Stimulated activated CD4-positive, alpha-beta T cell treated with anti-CD3 and anti-CD28 coated beads, TNF-alpha, amount 100 ng/mL, for 48 hours (primary cell): ENCODE results near the gene VPREB3.
A peak's percentile ranks its signal among the peaks of the same experiment; 100 is the strongest.

ENCODE experiments used
- DNase-seq, 3 donors: peaks; one replicate each; pipeline ENCODE4 v3.0.0-alpha.2; 2020; ENCODE audit warnings: low read depth in 3 of 3

VPREB3 gene

DNA sequence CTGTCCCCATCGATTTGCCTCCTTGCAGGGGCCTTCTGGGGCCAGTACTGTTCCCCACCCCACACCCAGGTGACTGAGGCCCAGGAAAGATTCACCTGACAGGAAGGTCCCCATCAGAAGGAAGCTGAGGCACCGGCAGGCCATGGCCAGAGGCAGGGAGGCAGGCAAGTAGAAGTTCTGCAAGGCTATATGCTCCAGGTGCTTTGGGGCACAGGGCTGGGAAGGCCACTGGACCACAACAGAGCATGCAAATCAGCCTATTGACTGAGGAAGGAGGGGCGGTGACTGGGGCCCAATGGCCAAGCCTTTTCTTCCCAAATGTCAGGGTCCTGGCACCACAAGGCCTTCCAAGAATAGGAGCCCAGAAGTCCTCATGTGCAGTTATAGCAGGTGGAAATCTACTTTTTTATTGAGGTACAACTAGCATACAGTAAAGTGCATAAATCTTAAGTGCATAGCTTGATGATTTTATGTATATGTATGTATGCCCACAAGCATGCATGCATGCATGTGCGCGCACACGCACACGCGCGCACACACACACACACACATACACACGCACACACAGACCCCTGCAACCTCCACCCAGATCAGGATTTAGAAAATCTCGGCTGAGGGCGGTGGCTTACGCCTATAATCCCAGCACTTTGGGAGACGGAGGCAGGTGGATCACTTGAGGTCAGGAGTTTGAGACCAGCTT lies at the start of gene VPREB3:
VPREB3 (minus strand) TSS at position 206 of the 700 bp plus-strand sequence; CDS start at position 144, 62 bp downstream.
- no peak for DNase-seq

- no peak for DNase-seq
Observed at GRCh38 chr22:23803001-23803819, 49.0 kb upstream of the VPREB3 start.

DNA sequence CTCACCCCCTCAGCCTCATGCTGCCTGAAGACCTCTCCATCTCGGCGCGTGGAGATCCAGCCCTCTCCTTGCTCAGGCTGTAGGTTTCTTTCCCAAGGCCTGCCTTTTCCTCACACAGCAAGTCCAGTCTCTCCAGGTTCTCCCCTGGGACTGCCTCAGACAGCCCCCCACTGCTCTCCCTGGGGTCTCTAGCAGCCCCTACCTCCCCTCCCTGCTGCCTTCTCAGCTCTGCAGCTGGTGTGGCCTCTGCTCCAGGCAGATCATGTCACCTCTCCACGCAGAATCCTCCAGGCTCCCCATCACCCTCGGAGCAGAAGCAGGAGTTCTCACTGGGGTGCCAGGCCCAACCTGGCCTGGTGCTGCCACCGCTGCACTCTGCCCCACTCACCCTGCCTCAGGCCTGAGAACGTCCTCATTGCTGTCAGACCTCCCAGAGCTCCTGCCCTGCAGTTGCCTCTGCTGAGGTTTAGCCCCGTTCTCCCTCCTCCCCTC lies 47.7 kb upstream of the VPREB3 start:
- DNase-seq, result no peak

DNA sequence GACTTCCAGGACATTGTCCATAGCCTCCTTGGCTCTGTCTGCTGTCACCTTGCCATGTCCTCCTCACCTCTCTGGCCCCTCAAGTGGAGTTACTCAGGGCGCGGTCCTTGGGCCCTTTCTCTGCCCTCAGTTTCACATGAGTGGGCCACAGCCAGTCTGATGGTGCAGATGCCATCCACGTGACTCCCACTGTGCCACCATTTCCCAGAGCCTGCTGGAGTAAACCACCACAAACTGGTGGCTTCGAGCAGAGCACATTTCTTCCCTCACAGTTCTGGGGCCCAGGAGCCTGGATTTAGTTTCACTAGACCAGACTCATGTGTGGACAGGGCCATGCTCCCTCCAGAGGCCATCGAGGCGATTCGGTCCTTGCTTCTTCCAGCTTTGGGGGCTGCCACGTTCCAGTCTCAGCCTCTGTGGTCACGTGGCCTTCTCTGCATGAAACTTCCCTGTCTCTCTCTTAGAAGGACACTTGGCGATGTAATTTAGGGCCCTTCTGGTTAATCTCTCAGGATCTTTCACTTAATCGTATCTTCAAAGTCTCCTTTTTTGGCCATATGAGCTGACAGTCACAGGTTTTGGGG lies 47.1 kb upstream of the VPREB3 start:
- no peak for DNase-seq

GRCh38 chr22:23800297-23801237 lies 46.3 kb upstream of the VPREB3 start:
- DNase-seq, result no peak

DNA sequence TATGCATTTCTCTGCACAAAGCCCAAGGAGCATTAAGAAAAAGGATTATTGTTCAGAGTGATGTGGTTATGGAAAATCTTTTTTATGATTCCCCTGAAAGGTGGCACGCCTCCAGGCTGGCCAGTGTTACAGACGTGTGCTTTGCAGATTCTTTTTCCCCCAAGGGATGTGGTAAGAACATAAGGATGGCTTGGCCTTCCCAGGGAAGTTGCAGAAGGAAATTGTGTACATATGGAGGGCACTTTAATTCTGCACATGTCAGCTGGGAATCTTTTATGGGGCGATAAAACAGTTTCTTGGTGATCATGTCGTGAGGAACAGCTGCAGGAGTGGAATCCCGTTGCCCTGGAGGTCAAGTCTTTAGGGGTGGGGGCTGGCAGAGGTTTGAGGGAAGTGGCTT lies 42.2 kb upstream of the VPREB3 start:
- DNase-seq, result no peak

GRCh38 chr22:23793326-23793725 lies 39.1 kb upstream of the VPREB3 start:
- no peak for DNase-seq

DNA sequence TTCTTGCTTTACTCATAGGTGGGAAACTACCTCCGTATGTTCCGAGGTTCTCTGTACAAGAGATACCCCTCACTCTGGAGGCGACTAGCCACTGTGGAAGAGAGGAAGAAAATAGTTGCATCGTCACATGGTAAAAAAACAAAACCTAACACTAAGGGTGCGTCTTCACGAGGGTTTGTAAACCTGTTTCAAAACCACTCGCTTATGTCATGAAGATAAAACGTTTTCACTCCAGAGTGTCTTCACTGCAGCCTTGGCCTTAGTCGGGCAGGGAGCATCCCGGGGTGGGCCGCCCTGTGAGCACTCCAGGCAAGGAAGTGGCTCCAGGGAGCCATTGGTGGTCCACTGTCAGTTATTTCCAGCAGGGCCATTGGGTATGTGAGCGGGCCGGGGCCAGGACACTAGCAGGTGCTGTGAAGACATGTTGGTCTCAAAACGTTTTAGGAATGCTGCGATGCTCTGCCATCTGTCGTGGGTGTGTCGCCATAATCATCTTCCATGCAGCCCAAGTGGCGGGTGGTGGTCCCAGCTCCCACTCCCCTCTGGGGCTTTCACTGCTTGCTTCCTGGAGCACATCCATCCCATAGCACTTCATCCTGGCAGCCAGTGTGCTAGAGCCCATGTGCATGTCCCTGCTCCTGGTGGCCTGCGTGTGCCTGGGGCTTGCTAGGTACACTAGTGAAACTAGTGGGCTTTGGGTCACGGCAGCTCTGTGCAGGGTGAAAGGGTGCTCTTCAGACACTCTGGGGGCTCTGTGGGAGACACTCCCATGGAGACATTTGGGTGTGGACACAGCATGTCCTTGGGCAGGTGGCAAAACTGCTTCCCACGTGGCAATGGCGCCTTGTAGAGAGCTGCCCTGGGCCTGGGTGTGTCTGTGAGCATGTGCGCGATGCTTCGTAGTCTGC lies 37.8 kb upstream of the VPREB3 start:
- no peak for DNase-seq

DNA sequence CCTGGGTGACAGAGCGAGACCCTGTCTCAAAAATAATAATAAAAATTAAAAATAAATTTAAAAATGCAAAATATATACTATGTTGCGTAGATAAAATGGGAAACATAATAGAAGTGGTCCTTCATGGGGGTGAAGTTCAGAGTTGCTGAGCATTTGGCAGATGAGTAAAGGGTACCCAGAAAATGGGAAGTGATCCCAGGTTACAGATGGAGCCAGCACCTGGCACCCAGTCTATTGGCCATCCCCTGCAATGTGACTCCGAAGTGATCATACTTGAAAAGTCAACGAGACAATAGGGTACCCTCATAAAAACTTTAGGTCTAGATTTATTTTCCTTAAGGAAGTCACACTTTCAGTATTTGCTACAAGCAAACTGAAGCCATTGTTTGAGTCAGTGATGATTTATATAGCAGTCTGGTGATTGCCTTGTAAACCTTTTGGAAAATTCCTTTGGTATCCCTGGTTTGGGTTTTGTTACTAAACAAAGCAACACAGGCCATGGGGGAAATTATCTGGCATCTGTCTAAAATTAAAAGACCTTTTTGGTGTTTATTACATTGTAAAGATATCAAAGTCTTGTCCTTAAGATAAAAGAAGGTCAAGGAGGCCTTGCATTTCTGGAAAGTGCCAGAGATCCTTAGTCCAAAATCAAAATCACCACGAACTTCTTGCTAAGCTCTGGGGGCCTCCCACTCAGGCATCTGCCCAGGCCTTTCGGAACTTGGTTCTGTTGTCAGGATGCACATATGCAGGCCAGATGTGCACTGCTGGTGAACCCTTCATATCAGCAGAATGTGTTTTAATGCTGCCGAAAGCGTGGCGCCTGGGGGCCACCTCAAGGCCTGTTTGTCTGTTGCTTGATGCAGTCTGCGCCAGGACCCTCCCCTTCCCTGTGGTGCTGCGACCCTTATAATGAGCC lies 36.9 kb upstream of the VPREB3 start:
- no peak for DNase-seq

- DNase-seq, result no peak
Observed at GRCh38 chr22:23789638-23790037, 35.4 kb upstream of the VPREB3 start.

GRCh38 chr22:23789121-23789520 lies 34.9 kb upstream of the VPREB3 start:
- no peak for DNase-seq

DNA sequence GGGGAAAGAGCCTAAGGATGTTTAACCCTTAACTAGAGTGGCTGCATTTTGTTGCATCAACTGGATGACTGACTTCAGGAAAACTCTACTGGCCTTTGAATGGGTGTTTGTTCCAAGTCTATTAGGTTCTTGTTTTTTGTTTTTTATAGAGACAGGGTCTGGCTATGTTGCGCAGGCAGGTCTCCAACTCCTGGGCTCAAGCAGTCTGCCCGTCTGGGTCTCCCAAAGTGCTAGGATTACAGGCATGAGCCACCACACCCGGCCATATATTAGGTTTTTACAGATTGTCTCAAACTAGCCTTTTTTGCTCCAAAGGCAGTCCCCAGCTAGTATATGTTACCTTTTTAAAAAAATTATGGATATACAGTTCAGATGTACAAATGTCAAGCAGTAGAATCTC lies 33.7 kb upstream of the VPREB3 start:
- no peak for DNase-seq

DNA sequence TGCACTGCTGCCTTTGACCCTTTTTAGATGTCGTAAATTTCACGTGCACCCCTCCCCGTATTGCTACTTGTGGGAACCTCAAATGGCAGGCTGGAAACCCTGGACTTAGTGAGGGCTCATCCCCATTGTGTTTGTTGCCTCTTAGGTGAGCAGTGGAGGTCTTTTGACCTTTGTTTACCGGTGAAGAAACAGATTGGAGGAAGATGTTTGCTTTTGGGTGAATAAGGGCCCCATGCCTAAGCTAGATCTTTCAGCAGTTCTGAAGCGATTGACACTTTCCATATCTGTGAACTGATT lies 33.3 kb upstream of the VPREB3 start:
- DNase-seq, result no peak

DNA sequence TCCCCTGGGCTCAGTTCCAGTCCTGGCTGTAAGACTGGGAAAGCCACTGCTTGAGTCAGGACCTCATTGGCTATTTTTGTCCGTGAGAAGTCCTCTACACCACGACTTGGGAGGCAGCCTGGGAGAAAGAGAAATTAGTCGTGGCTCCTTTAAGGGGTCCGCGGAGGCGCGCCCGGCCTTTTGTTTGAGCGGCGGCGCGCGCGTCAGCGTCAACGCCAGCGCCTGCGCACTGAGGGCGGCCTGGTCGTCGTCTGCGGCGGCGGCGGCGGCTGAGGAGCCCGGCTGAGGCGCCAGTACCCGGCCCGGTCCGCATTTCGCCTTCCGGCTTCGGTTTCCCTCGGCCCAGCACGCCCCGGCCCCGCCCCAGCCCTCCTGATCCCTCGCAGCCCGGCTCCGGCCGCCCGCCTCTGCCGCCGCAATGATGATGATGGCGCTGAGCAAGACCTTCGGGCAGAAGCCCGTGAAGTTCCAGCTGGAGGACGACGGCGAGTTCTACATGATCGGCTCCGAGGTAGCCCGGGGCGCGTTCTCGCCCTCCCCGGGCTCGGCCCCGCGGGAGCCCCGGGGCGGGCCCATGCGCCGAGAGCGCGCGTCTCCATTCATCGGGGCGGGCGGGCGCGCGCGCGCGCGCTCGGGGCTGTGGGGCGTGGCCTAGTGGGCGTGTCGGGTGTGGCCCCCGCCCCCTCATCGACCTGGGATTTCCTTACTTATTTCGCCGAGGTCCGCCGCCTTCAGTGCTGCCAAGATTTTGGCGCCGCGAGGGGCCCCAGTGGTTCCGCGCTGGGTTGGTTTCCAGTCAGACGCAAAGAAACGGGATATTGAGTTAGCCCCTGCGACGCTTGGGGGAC lies 32.8 kb upstream of the VPREB3 start, which contains the start of gene SMARCB1:
SMARCB1 (plus strand) TSS at position 215 of the 848 bp plus-strand sequence; CDS start at position 419, 204 bp downstream.
- peak; percentile 77 to 88 (median 80) for DNase-seq

GRCh38 chr22:23786261-23786710 lies 32.1 kb upstream of the VPREB3 start:
- DNase-seq, result no peak

- no peak for DNase-seq
Observed at GRCh38 chr22:23784215-23784732, 30.0 kb upstream of the VPREB3 start.

GRCh38 chr22:23783265-23784150 lies 29.3 kb upstream of the VPREB3 start:
- no peak for DNase-seq
